ENCODE measurements around the gene SLC1A5.

SLC1A5 gene

GRCh38 chr19:46741447-46741846 is 46.9 kb downstream of the SLC1A5 start:
- DNase-seq: no peak

GRCh38 chr19:46739290-46739771 is 49.1 kb downstream of the SLC1A5 start:
- DNase-seq: no peak

GRCh38 chr19:46737761-46738171 is 50.6 kb downstream of the SLC1A5 start:
- no peak for DNase-seq

- DNase-seq: no peak
Measured at GRCh38 chr19:46737298-46737654, 51.1 kb downstream of the SLC1A5 start.

- DNase-seq: no peak
Measured at GRCh38 chr19:46736531-46737297, 51.7 kb downstream of the SLC1A5 start.

GRCh38 chr19:46733690-46734292 is 54.6 kb downstream of the SLC1A5 start:
- DNase-seq: no peak

- DNase-seq: no peak
Measured at GRCh38 chr19:46732966-46733689, 55.3 kb downstream of the SLC1A5 start.

GRCh38 chr19:46732172-46732938 is 56.0 kb downstream of the SLC1A5 start:
- no peak for DNase-seq

GRCh38 chr19:46731584-46731983 is 56.8 kb downstream of the SLC1A5 start:
- no peak for DNase-seq

GRCh38 chr19:46731007-46731501 is 57.3 kb downstream of the SLC1A5 start:
- no peak for DNase-seq

- no peak for DNase-seq
Measured at GRCh38 chr19:46730595-46730994, 57.8 kb downstream of the SLC1A5 start.

- no peak for DNase-seq
Measured at GRCh38 chr19:46730187-46730586, 58.2 kb downstream of the SLC1A5 start.

GRCh38 chr19:46729696-46730095 is 58.7 kb downstream of the SLC1A5 start:
- DNase-seq: no peak

GRCh38 chr19:46728693-46729339 is 59.6 kb downstream of the SLC1A5 start:
- peak; percentile 84 for DNase-seq

GRCh38 chr19:46728208-46728607 is 60.2 kb downstream of the SLC1A5 start:
- DNase-seq: no peak

GRCh38 chr19:46727757-46728156 is 60.6 kb downstream of the SLC1A5 start:
- no peak for DNase-seq

- DNase-seq: no peak
Measured at GRCh38 chr19:46726971-46727501, 61.4 kb downstream of the SLC1A5 start.

GRCh38 chr19:46726551-46726950 is 61.8 kb downstream of the SLC1A5 start:
- no peak for DNase-seq

GRCh38 chr19:46725859-46726393 is 62.5 kb downstream of the SLC1A5 start:
- no peak for DNase-seq

GRCh38 chr19:46725036-46725820 is 63.2 kb downstream of the SLC1A5 start:
- no peak for DNase-seq
